ENCODE results near the gene AP1S1.
"Not testable (repeated sequence)": the region's sequence is repeated elsewhere in the genome, so short reads cannot be mapped to it uniquely, and the experiment has no call there.

Gene AP1S1

DNA sequence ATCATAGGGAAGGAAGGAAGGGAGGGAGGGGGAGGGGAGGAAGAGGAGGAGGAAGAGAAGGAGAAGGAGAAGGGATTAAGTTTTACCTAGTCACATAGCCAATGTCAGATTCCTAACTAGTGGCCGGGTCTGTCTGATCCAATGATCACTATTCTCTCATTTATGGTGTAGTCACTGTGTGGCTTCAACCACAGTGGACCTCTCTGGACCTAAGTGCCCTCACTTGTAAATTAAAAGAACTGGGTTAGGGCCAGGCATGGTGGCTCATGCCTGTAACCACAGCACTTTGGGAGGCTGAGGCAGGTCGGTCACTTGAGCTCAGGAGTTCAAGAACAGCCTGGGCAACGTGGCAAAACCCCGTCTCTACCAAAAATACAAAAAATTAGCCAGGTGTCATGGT lies 34.0 kb upstream of the AP1S1 start:
- TF ChIP-seq SPI1 (IDR thresholded peaks at IDR 0.05; ENCODE audit: borderline replicate concordance, low read depth), result no peak
- TF ChIP-seq GABPA (IDR thresholded peaks at IDR 0.05; ENCODE audit: low read depth), result no peak
- TF ChIP-seq POLR2AphosphoS5 (IDR thresholded peaks at IDR 0.05; ENCODE audit: low read depth), result no peak
- TF ChIP-seq, protein P1, sequence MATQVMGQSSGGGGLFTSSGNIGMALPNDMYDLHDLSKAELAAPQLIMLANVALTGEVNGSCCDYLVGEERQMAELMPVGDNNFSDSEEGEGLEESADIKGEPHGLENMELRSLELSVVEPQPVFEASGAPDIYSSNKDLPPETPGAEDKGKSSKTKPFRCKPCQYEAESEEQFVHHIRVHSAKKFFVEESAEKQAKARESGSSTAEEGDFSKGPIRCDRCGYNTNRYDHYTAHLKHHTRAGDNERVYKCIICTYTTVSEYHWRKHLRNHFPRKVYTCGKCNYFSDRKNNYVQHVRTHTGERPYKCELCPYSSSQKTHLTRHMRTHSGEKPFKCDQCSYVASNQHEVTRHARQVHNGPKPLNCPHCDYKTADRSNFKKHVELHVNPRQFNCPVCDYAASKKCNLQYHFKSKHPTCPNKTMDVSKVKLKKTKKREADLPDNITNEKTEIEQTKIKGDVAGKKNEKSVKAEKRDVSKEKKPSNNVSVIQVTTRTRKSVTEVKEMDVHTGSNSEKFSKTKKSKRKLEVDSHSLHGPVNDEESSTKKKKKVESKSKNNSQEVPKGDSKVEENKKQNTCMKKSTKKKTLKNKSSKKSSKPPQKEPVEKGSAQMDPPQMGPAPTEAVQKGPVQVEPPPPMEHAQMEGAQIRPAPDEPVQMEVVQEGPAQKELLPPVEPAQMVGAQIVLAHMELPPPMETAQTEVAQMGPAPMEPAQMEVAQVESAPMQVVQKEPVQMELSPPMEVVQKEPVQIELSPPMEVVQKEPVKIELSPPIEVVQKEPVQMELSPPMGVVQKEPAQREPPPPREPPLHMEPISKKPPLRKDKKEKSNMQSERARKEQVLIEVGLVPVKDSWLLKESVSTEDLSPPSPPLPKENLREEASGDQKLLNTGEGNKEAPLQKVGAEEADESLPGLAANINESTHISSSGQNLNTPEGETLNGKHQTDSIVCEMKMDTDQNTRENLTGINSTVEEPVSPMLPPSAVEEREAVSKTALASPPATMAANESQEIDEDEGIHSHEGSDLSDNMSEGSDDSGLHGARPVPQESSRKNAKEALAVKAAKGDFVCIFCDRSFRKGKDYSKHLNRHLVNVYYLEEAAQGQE (IDR thresholded peaks at IDR 0.05; ENCODE audit: insufficient replicate concordance, low read depth), result no peak
- TF ChIP-seq, protein P2, sequence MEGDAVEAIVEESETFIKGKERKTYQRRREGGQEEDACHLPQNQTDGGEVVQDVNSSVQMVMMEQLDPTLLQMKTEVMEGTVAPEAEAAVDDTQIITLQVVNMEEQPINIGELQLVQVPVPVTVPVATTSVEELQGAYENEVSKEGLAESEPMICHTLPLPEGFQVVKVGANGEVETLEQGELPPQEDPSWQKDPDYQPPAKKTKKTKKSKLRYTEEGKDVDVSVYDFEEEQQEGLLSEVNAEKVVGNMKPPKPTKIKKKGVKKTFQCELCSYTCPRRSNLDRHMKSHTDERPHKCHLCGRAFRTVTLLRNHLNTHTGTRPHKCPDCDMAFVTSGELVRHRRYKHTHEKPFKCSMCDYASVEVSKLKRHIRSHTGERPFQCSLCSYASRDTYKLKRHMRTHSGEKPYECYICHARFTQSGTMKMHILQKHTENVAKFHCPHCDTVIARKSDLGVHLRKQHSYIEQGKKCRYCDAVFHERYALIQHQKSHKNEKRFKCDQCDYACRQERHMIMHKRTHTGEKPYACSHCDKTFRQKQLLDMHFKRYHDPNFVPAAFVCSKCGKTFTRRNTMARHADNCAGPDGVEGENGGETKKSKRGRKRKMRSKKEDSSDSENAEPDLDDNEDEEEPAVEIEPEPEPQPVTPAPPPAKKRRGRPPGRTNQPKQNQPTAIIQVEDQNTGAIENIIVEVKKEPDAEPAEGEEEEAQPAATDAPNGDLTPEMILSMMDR (IDR thresholded peaks at IDR 0.05; ENCODE audit: insufficient read depth, low read length), result no peak
- Histone ChIP-seq H3K27ac (replicated peaks) (no peak overlapping the region), H3K4me3 (replicated peaks; ENCODE audit: insufficient read depth, low read length) (no peak overlapping the region), H3K27me3 (ENCODE audit: insufficient read depth, poor library complexity, severe bottlenecking) (peaks cover 6% of the 10 kb centered on the region)
- DNase-seq (ENCODE audit: low read depth in 1 of 2, low spot score in 1 of 2), result no peak

DNA sequence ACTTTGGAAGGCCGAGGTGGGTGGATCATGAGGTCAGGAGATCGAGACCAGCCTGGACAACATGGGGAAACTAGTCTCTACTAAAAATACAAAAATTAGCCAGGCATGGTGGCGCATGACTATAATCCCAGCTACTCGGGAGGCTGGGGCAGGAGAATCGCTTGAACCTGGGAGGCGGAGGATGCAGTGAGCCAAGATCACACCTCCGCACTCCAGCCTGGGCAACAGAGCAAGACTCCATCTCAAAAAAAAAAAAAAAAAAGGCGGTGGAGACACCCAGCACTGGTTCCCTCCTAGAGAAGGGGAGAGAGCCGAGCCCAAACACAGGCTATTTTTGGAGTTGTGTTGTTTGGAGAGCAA lies 32.7 kb upstream of the AP1S1 start:
- H3K27me3 ChIP-seq (ENCODE audit: insufficient read depth, poor library complexity, severe bottlenecking); DNase-seq (ENCODE audit: low read depth in 1 of 2, low spot score in 1 of 2); H3K4me3 ChIP-seq (replicated peaks; ENCODE audit: insufficient read depth, low read length); H3K27ac ChIP-seq (replicated peaks): not testable (repeated sequence)

DNA sequence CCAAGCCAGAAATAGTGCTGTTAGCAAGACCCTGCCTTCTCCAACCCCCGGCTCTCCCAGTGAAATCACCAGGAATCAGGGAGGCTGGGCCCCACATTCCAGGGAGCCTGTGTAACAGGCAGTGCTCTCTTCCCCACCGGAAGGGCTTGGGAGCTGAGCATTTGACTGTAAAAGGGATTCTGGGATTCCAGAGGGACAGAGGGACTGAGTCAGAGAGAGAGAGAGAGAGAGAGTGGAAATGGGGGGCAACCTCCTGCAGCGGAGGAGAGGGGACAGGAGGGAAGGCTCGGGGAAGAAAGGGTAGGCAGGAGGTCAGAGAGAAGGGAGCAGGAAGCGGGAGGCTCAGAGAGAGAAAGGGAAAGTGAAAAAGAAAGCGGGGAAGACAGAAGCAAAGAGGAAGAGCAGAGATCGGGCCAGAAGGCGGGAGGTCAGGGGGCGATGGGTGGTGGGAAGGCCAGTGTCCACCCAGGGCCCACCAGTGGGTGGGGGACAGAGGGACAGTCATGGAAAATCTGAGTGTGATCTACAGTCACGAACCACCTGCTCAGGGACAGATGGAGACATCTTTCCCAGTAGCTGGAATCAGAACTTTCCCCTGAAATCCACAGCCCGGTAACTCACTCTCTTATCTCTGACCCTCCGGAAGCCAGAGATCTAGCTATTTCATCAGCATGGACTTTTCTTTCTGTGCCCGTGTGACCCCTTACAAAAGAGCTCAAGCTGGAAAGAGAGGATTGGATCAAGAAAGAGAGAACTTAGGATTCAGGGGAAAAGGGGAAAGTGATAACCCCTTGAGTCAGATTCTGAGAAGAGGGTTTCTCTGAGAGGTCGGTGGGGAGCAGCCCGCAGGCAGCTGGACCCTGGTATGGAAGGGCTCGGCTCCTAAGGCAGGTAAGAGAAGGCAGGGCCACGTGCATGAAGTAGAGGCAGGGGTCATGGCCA lies 32.0 kb upstream of the AP1S1 start:
- peaks cover 6% of the 10 kb centered on the region for H3K27me3 ChIP-seq (ENCODE audit: insufficient read depth, poor library complexity, severe bottlenecking)
- no peak overlapping the region for H3K27ac ChIP-seq (replicated peaks)
- TF ChIP-seq, protein P2 (IDR thresholded peaks at IDR 0.05; ENCODE audit: insufficient read depth, low read length), result no peak
- TF ChIP-seq POLR2AphosphoS5 (IDR thresholded peaks at IDR 0.05; ENCODE audit: low read depth) (no peak), GABPA (IDR thresholded peaks at IDR 0.05; ENCODE audit: low read depth) (no peak), SPI1 (IDR thresholded peaks at IDR 0.05; ENCODE audit: borderline replicate concordance, low read depth) (no peak)
- TF ChIP-seq, protein P1 (IDR thresholded peaks at IDR 0.05; ENCODE audit: insufficient replicate concordance, low read depth), result no peak
- peak overlapping the region; percentile 13; the same call in 1 of the 2 replicates for H3K4me3 ChIP-seq (replicated peaks; ENCODE audit: insufficient read depth, low read length)
- DNase-seq (ENCODE audit: low read depth in 1 of 2, low spot score in 1 of 2), result no peak

DNA sequence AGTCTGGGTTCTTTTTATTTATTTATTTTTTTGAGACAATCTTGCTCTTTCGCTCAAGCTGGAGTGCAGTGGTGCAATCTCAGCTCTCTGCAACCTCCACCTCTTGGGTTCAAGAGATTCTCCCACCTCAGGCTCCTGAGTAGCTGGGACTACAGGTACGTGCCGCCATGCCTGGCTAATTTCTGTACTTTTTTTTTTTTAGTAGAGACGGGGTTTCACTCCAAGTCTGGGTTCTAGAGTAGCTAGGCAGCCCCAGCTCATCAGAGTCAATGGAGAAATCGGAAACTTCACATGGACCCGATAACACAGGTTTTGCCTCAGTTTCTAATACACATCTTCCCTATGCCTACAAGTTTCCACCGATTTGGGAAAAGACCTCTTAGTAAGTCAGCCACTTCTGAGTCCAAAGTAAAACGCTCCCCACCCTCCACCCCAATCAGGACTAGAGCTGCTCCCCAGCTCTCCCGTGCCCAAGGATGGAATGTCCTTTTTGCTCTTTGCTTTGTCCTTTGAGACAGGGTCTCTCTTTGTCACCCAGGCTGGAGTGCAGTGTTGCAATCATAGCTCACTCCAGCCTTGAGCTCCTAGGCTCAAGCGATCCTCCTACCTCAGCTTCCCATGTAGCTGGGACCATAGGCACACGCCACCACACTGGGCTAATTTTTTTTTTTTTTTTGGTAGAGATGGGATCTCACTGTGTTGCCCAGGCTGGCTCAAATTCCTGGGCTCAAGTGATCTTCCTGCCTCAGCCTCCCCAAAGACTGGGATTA lies 31.2 kb upstream of the AP1S1 start:
- DNase-seq (ENCODE audit: low read depth in 1 of 2, low spot score in 1 of 2), result no peak
- no peak overlapping the region for H3K4me3 ChIP-seq (replicated peaks; ENCODE audit: insufficient read depth, low read length)

More for the DNA sequence above, 31.2 kb upstream of the AP1S1 start:
- Histone ChIP-seq H3K27ac (replicated peaks) (no peak overlapping the region), H3K27me3 (ENCODE audit: insufficient read depth, poor library complexity, severe bottlenecking) (peaks cover 6% of the 10 kb centered on the region)
- TF ChIP-seq, protein P1 (IDR thresholded peaks at IDR 0.05; ENCODE audit: insufficient replicate concordance, low read depth), result no peak
- TF ChIP-seq POLR2AphosphoS5 (IDR thresholded peaks at IDR 0.05; ENCODE audit: low read depth) (no peak), SPI1 (IDR thresholded peaks at IDR 0.05; ENCODE audit: borderline replicate concordance, low read depth) (no peak), GABPA (IDR thresholded peaks at IDR 0.05; ENCODE audit: low read depth) (no peak)
- TF ChIP-seq, protein P2 (IDR thresholded peaks at IDR 0.05; ENCODE audit: insufficient read depth, low read length), result no peak

Data from HL-60 (cell line).